Caki2 (cell line): ENCODE measurements around the gene TMUB2. TPM values are rescaled to one million over a fixed set of nuclear protein-coding genes. Genes with fewer than 3 reads are reported as not detected.
A peak's percentile ranks its signal among the peaks of the same experiment; 100 is the strongest.
"Not testable (repeated sequence)": the region's sequence is repeated elsewhere in the genome, so short reads cannot be mapped to it uniquely, and the experiment has no call there.

Experiments used
- DNase-seq: peaks from one replicate; pipeline ENCODE4 v3.0.0-alpha.2; 2015; ENCODE audit warnings: low read depth
- in situ Hi-C: cut with HindIII; loops from 2 replicates; pipeline ENCODE4 v1.10.0; 2016; ENCODE audit warnings: low sequenced_read_pairs, low pct_unique_long_range_greater_than_20kb, mixed read lengths
- total RNA-seq: library from RNA; depleted of rRNA; stranded (reverse); fragments of >200 nt; shearing (Covaris generic); gene quantifications from 2 replicates; pipeline ENCODE4 v1.2.3, GENCODE V29; 2014; ENCODE audit warnings: low replicate concordance; rRNA removed

TMUB2 gene
- total RNA-seq, 1 experiment from 2014 or later = 66.0 TPM

DNA sequence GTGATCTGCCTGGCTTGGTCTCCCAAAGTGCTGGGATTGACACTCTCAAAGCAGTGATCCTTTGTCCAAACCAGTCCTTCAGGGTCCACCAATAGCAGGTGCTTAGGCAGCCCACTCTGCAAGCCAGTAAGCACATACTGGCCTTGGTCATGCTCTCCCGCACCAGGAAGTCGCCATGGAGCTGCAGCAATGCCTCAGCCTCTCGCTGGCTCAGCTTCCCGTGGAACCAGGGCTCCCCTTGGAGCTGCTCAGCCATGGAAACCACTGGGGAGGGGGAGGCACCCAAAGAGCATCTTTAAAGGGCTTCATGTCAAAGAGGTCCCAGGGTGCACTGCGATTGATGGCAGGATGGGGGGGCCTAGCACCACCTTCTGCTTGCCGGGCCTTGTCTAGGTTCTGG, 42.3 kb downstream of the TMUB2 start:
- in situ Hi-C loops = no loop called here
- peak; percentile 37 for DNase-seq

DNA sequence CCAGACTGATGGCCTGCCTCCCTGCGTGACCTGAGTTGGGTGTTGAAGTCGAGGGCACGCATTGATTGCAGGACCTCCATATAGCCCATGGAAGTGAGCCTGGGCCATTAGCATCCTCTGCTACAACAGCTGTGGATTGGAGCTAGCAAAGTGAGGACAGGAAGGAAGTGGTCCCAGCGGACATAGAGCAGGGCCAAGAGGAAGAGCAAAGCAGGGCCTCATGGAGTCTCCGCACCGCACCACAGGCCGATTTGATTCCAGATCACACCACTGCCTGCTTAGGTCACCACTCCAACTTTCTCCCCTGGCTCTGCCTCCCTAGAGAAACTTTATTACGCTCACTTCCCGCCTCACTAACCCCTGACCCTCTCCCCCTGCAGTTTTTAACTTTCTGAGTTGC, 43.4 kb downstream of the TMUB2 start:
- in situ Hi-C loops = no loop called here
- DNase-seq = no peak

DNA sequence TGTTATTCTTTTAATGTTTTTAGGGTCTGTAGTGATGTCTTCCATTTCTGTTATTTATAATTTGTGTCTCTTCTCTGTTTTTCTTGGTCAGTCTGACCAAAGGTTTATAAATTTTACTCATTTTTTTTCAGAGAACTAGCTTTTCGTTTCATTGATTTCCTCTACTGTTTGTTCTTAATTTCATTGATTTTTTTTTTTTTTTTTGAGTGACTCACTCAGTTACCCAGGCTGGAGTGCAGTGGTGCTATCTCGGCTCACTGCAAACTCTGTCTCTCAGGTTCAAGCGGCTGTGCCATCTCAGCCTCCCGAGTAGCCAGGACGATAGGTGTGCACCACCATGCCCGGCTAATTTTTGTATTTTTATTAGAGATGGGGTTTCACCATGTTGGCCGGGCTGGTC, 45.3 kb downstream of the TMUB2 start:
- in situ Hi-C loops = no loop called here
- DNase-seq = no peak

DNA sequence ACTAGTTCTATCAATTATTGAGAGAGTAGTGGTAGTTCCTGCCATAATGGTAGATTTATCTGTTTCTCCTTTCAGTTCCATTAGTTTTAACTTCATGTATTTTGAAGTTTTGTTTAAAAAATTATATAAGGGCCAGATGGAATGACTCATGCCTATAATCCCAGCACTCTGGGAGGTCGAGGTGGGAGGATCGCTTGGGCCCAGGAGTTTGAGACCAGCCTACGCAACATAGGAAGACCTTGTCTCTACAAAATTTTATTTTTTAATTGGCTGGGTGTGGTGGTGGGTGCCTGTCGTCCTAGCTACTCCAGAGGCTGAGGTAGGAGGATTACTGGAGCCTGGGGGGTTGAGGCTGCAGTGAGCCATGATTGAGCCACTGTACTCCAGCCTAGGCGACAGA, 46.8 kb downstream of the TMUB2 start:
- in situ Hi-C loops = no loop called here
- DNase-seq = no peak

DNA sequence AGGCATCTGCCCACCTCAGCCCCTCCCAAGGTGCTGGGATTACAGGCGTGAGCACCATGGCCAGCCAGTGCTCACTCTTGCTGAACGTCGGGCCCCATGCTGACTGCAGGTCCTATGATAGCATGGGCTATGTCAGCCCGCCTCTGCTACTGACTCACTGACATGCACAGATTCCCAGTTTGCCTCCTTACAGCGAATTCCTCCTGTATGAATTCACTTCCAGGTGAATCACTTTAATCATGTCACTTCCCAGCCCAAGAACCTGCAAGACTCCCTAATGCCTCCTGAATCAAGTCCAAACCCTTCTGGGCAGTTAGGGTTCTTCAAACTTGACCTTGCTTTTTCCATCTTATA, 48.8 kb downstream of the TMUB2 start:
- in situ Hi-C loops = no loop called here
- no peak for DNase-seq

DNA sequence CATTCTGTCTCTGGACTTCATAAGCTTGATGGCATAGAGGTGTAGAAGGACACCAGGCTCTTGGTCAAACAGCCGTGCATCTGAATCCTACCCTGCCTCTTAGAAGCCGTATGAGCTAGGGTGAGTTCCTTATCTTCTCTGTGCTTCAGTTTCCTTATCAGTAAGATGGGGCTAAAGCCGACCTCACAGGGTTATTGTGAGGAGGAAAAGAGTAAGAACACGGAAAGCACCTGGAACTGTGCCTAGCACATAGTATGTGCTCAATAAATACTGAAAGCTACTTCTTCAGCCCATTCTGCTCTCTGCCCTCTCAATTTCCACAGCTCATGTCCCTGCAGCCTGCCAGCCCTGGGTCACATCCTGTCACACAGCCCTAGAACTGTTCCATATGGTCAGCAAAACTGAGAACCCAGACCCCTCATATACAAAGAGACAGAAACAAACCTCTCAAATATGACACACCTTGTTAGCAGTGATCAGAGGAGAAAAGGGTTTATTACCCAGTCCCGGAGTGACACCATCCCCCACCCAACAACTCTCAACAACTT, 49.7 kb downstream of the TMUB2 start:
- in situ Hi-C loops = no loop called here
- no peak for DNase-seq

DNA sequence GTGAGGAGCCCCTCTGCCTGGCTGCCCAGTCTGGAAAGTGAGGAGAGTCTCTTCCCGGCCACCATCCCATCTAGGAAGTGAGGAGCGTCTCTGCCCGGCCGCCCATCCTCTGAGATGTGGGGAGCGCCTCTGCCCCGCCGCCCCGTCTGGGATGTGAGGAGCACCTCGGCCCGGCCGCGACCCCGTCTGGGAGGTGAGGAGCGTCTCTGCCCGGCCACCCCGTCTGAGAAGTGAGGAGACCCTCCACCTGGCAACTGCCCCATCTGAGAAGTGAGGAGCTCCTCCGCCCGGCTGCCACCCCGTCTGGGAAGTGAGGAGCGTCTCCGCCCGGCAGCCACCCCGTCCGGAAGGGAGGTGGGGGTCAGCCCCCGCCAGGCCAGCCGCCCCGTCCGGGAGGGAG, 51.1 kb downstream of the TMUB2 start:
- in situ Hi-C loops, DNase-seq: not testable (repeated sequence)

DNA sequence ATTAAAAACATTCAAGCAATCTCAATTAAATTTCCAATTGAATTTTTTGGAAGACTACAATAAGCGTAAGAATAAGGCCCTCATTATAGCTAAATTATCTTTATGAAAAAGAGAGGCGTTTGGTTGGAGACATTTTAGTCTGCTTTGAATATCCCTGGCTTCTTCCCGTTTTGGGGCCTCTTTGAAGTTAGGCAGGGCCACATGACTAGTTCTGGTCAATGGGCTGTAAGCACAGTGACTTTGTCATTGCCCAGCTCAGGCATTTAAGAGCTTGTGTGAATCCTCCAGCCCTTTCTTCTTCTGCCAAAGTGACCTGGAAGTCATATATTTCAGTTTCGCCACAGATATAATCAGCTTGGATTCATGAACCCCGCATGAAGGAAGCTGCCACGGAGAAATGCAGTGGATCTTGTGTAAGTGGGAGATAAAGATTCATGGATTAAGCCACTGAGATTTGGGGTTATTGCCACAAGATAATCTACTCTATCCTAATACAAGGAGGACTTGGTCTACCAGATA, 54.4 kb downstream of the TMUB2 start:
- DNase-seq = no peak
- in situ Hi-C loops = no loop called here

Other genes starting within 250 kb of the TMUB2 start
- not detected in 2 replicates for gene PPY, start 244.5 kb upstream of the TMUB2 start, total RNA-seq
- not detected in 2 replicates for gene PYY, start 233.0 kb upstream of the TMUB2 start, total RNA-seq
- 1.5 and 3.0 TPM in 2 replicates for gene NAGS, start 182.3 kb upstream of the TMUB2 start, total RNA-seq
- 98.2 and 101 TPM in 2 replicates for gene TMEM101, start 172.0 kb upstream of the TMUB2 start, total RNA-seq
- gene LSM12, start 120.3 kb upstream of the TMUB2 start, total RNA-seq = 77.9 and 126 TPM in 2 replicates
- gene G6PC3, start 116.2 kb upstream of the TMUB2 start, total RNA-seq = 42.4 and 50.6 TPM in 2 replicates
- 30.9 and 38.0 TPM in 2 replicates for gene HDAC5, start 63.3 kb upstream of the TMUB2 start, total RNA-seq
- 3.0 and 5.7 TPM in 2 replicates for gene HROB, start 45.0 kb upstream of the TMUB2 start, total RNA-seq
- gene ASB16, start 16.3 kb upstream of the TMUB2 start, total RNA-seq = not detected in 2 replicates
- 19.9 and 28.8 TPM in 2 replicates for gene ATXN7L3, start 12.9 kb downstream of the TMUB2 start, total RNA-seq
- 64.1 and 68.7 TPM in 2 replicates for gene UBTF, start 32.7 kb downstream of the TMUB2 start, total RNA-seq
- not detected in 2 replicates for gene SLC4A1, start 81.2 kb downstream of the TMUB2 start, total RNA-seq
- gene RUNDC3A, start 121.6 kb downstream of the TMUB2 start, total RNA-seq = 2.2 TPM in 1 of 2 replicates, not detected in the other
- gene SLC25A39, start 137.9 kb downstream of the TMUB2 start, total RNA-seq = 223 and 249 TPM in 2 replicates
- gene GRN, start 158.3 kb downstream of the TMUB2 start, total RNA-seq = 454 and 543 TPM in 2 replicates
- gene FAM171A2, start 176.9 kb downstream of the TMUB2 start, total RNA-seq = 8.3 and 14.4 TPM in 2 replicates
- gene ITGA2B, start 202.7 kb downstream of the TMUB2 start, total RNA-seq = 0.26 and 3.3 TPM in 2 replicates